Activated CD4-positive, CD25-positive, alpha-beta regulatory T cell treated with anti-CD3 and anti-CD28 coated beads, Interleukin-2, amount 50 U/mL, for 72 hours (primary cell): ENCODE measurements around the gene RIPK3.
A peak's percentile ranks its signal among the peaks of the same experiment; 100 is the strongest.
"Not testable (repeated sequence)": the region's sequence is repeated elsewhere in the genome, so short reads cannot be mapped to it uniquely, and the experiment has no call there.

ENCODE experiments used
- DNase-seq: peaks from one replicate; pipeline ENCODE4 v3.0.0; 2021

RIPK3 gene

GRCh38 chr14:24339284-24340151 lies at the start of gene RIPK3:
RIPK3 (minus strand) TSS chr14:24339991; CDS start chr14:24339826, 165 bp downstream.
- peak; percentile 70 for DNase-seq

- DNase-seq: no peak
Measured at GRCh38 chr14:24389226-24389848, 49.5 kb upstream of the RIPK3 start.

- no peak for DNase-seq
Measured at GRCh38 chr14:24388474-24389179, 48.8 kb upstream of the RIPK3 start.

GRCh38 chr14:24387579-24387978 lies 47.8 kb upstream of the RIPK3 start:
- DNase-seq: not testable (repeated sequence)

- no peak for DNase-seq
Measured at GRCh38 chr14:24387009-24387345, 47.2 kb upstream of the RIPK3 start.

- DNase-seq: no peak
Measured at GRCh38 chr14:24385524-24385923, 45.7 kb upstream of the RIPK3 start.

GRCh38 chr14:24384169-24384568 lies 44.4 kb upstream of the RIPK3 start:
- no peak for DNase-seq

- DNase-seq: no peak
Measured at GRCh38 chr14:24382064-24382371, 42.2 kb upstream of the RIPK3 start.

GRCh38 chr14:24381363-24382063 lies 41.7 kb upstream of the RIPK3 start:
- no peak for DNase-seq

- no peak for DNase-seq
Measured at GRCh38 chr14:24379907-24380730, 40.3 kb upstream of the RIPK3 start.

- no peak for DNase-seq
Measured at GRCh38 chr14:24378981-24379906, 39.5 kb upstream of the RIPK3 start.

- DNase-seq: no peak
Measured at GRCh38 chr14:24378327-24378726, 38.5 kb upstream of the RIPK3 start.

- no peak for DNase-seq
Measured at GRCh38 chr14:24377657-24378056, 37.9 kb upstream of the RIPK3 start.

GRCh38 chr14:24377126-24377525 lies 37.3 kb upstream of the RIPK3 start:
- DNase-seq: no peak

- no peak for DNase-seq
Measured at GRCh38 chr14:24376448-24377070, 36.8 kb upstream of the RIPK3 start.

- DNase-seq: no peak
Measured at GRCh38 chr14:24372701-24373416, 33.1 kb upstream of the RIPK3 start.

GRCh38 chr14:24371605-24372004 lies 31.8 kb upstream of the RIPK3 start:
- not testable (repeated sequence) for DNase-seq

GRCh38 chr14:24370748-24371147 lies 31.0 kb upstream of the RIPK3 start:
- no peak for DNase-seq

- no peak for DNase-seq
Measured at GRCh38 chr14:24369907-24370687, 30.3 kb upstream of the RIPK3 start.
